Activated naive CD4-positive, alpha-beta T cell treated with anti-CD3 and anti-CD28 coated beads, Interleukin-2, amount 50 U/mL, for 72 hours (primary cell): ENCODE data around the gene UBALD2. TPM values are rescaled to one million over a fixed set of nuclear protein-coding genes. Genes with fewer than 3 reads are reported as not detected.
A peak's percentile ranks its signal among the peaks of the same experiment; 100 is the strongest.
"Not testable (repeated sequence)": the region's sequence is repeated elsewhere in the genome, so short reads cannot be mapped to it uniquely, and the experiment has no call there.

Source experiments
- ATAC-seq, 2 donors: fragments of 150-1000 bp; cut with Tn5 transposase; 2 replicates each; pipeline ENCODE4 v1.10.0; 2021; ENCODE audit warnings: mild to moderate bottlenecking in 2 of 2, moderate library complexity in 2 of 2
- DNase-seq, 2 donors: peaks; one replicate each; pipeline ENCODE4 v3.0.0; 2021 to 2022; ENCODE audit warnings: low spot score in 2 of 2
- H3K27ac Mint-ChIP-seq, 2 donors: one replicate each; pipeline ENCODE4 v1.8.0; 2022; ENCODE audit warnings: mild to moderate bottlenecking in 2 of 2, mixed read lengths in 2 of 2
- H3K36me3 Mint-ChIP-seq, 2 donors: one replicate each; pipeline ENCODE4 v1.8.0; 2022; ENCODE audit warnings: mixed read lengths in 2 of 2
- H3K9me3 Mint-ChIP-seq, 2 donors: one replicate each; pipeline ENCODE4 v1.8.0; 2022; ENCODE audit warnings: mixed read lengths in 2 of 2
- total RNA-seq, 2 donors: library from RNA; stranded (reverse); gene quantifications; one replicate each; pipeline ENCODE4 v1.2.3, GENCODE V29; 2022

The UBALD2 gene
- total RNA-seq, 2 donors from 2014 or later: 262 to 294 TPM

DNA sequence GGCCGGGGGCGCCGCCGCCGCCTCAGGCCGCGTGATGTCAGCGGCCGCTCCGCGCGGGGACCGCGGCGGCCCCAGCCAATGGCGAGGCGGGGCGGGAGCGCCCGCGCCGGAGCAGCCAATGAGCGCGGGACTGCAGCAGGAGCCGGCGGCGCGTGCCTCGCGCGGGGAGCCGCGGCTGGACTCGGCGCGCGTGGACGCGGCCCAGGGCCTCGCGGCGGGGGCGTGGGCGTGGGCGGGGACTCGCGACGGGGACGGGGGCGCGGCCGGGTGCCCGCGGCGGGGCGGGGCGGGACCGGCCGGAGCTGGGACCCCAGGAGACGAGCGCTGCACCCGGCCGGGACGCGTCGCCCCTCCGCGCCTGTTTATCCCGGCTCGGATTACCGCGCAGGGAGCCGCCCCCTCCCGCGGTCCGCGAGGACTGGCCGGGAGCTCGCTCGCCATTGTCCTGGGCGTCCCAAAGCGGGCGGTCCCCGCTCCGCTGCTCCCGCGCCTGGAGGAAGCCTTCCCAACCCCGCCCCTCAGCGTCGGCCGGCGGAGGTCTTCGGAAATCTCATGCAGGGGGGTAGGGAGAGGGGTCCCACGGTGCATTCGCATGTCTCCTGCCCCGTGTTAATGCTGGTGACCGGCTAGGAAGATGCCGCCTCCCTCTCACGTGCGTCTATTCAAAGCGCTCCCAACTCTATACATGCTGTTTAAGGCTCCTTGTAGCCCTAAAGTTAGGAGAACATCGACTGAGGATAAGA, 24.5 kb upstream of the UBALD2 start, which contains the start of gene RNF157:
TSS of gene RNF157 (minus strand) at position 33 of the 743 bp plus-strand sequence. CDS start 253 bp downstream, outside the sequence.
- ATAC-seq (peak; percentile 93 to 94), DNase-seq (peak; percentile 63 to 71)
- peaks cover 6 to 40% of the 10 kb centered on the region in 2 donors for H3K36me3 Mint-ChIP-seq
- peak within 1 kb of the TSS; percentile 74 to 90 for H3K27ac Mint-ChIP-seq
- no peaks in the 10 kb centered on the region for H3K9me3 Mint-ChIP-seq

DNA sequence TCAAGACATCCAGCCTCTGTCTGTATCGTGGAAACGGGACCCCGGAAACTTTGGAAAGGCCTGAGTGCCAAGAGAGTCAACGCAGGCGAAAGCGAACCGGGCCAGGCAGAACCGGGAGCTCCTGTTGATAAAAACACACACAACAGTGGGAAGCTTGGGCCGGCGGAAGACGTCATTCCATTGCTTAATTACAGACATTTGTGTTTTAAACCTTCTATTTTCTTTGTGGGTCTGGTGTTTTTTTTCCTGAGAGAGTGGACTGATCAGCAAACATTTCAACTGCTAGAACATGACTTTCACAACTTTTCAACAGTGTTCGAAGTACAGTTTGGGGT, 24.0 kb upstream of the UBALD2 start:
- Mint-ChIP-seq H3K36me3 (peaks cover 6 to 40% of the 10 kb centered on the region in 2 donors), H3K27ac (peak overlapping the region; percentile 74 to 90), H3K9me3 (no peaks in the 10 kb centered on the region)
- DNase-seq (no peak), ATAC-seq (no peak)

DNA sequence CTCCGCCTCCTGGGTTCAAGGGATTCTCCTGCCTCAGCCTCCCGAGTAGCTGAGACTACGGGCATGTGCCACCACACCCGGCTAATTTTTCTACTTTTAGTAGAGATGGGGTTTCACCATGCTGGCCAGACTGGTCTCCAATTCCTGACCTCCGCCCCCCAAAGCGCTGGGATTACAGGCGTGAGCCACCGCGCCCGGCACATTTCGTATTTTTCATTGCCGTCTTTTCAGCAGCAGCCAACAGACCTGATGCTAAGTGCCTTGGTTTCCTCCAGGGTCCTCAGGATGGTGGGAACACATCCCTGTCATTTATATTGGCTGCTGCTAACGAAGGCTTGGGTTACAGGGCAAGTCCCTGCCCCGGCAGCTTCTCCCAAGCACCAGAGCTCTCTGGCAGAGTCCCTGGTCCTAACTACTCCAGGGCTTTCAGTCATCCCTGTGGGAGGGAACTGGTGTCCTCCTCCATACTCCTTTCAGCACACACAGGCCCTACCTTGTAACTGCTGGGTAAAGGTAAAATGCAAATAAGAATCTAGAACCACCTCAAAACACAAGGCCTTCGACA, 23.4 kb upstream of the UBALD2 start:
- Mint-ChIP-seq H3K9me3 (no peaks in the 10 kb centered on the region), H3K36me3 (peaks cover 6 to 36% of the 10 kb centered on the region in 2 donors), H3K27ac (peak overlapping the region in 1 of 2 donors; percentile 74)
- ATAC-seq (no peak), DNase-seq (no peak)

DNA sequence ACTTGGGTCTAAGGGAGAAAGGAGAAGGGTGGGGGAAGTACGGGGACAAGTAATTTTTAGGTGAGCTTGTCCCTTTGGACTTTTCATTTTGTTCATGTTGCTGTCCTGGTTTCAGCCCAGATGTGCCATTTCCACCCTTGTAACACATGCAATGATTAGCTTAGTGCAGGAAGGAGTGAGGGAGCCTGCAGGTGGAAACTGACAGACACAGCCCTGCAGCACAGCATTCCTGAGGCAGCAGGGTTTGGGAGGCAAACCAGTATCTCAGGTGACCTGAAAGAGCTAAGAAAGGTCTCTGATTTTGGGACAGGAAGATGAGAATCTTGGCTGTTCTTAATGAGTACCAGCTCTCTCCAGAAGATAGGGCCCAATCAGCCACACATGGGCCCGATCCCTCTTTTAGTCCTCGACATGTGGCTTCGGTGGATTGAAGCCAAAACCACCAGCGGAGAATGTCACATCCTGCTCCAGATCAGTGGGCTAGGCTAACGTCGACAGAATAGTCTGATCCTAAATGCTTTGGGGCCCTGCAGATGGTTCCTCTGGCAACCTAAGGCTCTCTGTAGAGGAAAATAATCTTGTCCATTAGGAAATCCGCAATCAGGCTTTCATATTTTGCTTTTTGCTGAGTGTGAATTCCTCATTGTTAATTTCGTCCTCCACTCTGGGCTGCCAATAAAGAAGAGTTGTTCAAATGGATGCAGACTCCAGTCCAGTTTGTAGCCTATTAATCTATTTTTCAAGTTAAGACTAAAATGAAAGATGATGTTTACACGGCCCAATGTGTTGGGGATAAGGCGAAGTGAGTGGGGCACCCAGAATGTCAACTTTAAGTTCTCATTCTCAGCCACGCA, 21.1 kb upstream of the UBALD2 start:
- Mint-ChIP-seq H3K9me3 (no peaks in the 10 kb centered on the region), H3K27ac (no peak overlapping the region), H3K36me3 (peaks cover 6 to 13% of the 10 kb centered on the region in 2 donors)
- ATAC-seq (no peak), DNase-seq (peak in 1 of 2 donors; percentile 31)

DNA sequence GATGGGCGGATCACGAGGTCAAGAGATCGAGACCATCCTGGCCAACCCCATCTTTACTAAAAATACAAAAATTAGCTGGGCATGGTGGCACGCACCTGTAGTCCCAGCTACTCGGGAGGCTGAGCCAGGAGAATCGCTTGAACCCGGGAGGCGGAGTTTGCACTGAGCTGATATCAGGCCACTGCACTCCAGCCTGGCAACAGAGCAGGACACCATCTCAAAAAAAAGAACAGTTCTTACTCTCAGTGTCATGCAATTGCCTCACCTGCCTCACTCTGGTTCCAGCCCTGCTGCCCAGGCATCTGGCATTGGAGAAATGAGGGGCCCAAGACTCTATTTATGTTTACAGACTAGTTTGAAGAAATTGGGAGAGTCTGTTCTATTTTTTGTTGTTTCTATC, 20.4 kb upstream of the UBALD2 start:
- peak in 1 of 2 donors; percentile 25 for DNase-seq
- not testable (repeated sequence) for ATAC-seq, H3K27ac Mint-ChIP-seq, H3K9me3 Mint-ChIP-seq
- H3K36me3 Mint-ChIP-seq: peaks cover 6 to 13% of the 10 kb centered on the region in 2 donors

DNA sequence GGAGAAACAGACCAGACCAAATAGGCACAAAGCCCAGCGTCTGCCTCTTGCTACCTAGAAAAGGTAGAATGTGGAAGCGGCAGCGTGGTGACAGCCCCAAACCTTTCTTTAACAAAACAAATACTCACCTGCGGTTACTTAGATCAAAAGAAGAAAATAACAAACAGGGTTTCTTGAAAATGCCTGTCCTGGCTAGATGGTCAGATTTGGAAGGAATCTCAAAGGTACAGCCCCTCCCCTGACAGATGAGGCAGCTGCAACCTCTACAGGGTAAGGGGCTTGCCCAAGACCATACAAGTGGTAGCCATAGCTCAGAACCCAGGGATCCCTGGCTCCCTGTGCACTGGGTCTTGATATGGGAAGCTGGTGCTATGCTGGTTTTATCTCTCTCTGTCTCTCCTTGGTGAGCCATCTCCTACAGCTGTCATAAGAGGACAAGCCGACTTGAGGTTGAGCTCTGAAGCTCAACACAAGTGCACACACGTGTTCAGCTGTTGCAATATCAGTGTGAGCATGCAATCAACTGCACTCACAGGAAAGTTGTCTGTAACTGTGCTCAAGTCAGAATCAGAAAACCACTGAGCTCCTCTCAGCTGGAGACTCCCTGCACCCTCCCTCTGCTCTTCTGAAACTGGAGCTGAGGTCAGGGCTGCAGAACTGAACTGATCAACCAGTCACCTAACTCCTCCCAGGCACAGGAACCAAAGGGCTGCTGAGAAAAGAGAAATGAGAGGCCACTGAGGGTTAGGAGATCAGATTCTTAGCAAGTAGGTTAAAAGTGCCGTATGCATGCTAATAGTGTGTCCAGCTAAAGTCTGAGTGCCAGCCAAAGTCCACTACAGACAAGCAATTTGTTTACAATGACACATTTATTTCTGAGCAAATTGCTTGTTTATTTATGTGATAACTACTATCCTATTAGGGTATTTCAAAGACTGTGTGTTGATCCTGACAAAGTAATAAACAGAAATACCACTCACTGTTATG, 18.8 kb upstream of the UBALD2 start:
- peaks cover 0 to 7% of the 10 kb centered on the region in 2 donors for H3K36me3 Mint-ChIP-seq
- ATAC-seq: peak; percentile 98

DNA sequence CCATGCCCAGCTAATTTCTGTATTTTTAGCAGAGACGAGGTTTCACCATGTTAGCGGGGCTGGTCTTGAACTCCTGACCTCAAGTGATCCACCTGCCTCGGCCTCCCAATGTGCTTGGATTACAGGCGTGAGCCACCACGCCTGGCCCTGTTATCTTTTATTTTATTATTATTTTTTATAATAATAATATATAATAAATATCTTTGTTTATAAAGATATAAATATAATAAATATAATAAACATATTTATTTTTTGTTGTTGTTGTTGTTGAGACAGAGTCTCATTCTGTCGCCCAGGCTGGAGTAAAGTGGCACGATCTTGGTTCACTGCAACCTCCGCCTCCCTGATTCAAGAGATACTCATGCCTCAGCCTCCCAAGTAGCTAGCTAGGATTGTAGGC, 17.8 kb upstream of the UBALD2 start:
- Mint-ChIP-seq H3K9me3 (peaks cover 3 to 4% of the 10 kb centered on the region in 2 donors), H3K27ac (no peak overlapping the region), H3K36me3 (peaks cover 4 to 11% of the 10 kb centered on the region in 2 donors)
- ATAC-seq (no peak), DNase-seq (peak in 1 of 2 donors; percentile 37)

More for the DNA sequence above, 18.8 kb upstream of the UBALD2 start:
- H3K27ac Mint-ChIP-seq: peak overlapping the region; percentile 81 to 97
- no peaks in the 10 kb centered on the region for H3K9me3 Mint-ChIP-seq
- peak; percentile 70 to 77 for DNase-seq

DNA sequence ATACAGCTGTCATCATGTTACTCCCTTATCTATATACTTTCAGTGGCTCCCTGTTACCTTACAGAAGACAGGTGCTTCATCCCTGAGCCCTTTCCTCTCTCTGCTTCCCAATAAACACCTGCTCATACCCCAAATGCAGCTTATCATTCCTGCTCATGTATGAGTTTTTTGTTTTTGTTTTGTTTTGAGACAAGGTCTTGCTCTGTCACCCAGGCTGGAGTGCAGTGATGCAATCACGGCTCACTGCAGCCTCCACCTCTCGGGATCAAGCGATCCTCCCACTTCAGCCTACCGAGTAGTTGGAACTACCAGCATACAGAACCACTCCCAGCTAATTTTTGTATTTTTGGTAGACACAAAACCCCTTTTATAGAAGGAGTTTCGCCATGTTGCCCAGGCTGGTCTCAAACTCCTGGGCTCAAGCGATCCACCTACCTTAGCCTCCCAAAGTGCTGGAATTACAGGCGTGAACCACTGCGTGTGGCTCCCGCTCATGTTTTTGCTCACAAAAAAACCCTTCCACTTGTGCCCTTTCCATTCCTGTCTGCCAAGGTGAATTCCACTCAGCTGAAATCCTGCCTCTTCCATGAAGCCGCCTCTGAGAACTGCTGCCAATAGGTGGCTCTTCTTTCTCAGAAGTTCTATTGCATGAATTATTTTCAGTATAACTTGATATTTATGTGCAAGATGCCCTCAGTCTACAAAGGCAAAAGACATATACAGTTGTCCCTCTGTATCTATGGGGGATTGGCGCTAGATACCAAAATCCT, 16.9 kb upstream of the UBALD2 start:
- H3K36me3 Mint-ChIP-seq: peaks cover 4 to 6% of the 10 kb centered on the region in 2 donors
- peaks cover 3 to 4% of the 10 kb centered on the region in 2 donors for H3K9me3 Mint-ChIP-seq
- H3K27ac Mint-ChIP-seq: no peak overlapping the region
- DNase-seq: peak in 1 of 2 donors; percentile 38
- no peak for ATAC-seq

DNA sequence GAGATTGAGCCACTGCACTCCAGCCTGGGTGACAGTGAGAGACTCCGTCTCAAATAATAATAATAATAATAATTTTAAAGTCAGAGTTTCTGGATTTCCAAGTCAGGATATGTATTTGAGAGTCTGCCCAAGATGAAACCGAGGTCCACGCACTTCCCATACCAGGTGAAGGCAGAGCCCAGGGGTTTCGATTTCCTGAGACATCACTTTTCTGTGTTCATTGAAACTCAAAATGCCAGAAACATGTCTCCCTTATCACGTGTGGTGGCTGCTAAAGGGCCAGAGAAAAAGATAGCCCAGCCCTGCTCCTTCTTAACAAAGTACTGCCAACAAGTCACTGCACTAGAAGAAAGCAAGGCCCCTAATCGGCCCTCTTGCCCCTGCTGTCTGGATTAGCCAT, 15.0 kb upstream of the UBALD2 start:
- H3K9me3 Mint-ChIP-seq: peaks cover 3 to 4% of the 10 kb centered on the region in 2 donors
- peaks cover 4 to 6% of the 10 kb centered on the region in 2 donors for H3K36me3 Mint-ChIP-seq
- no peak for DNase-seq
- ATAC-seq: no peak
- no peak overlapping the region for H3K27ac Mint-ChIP-seq

DNA sequence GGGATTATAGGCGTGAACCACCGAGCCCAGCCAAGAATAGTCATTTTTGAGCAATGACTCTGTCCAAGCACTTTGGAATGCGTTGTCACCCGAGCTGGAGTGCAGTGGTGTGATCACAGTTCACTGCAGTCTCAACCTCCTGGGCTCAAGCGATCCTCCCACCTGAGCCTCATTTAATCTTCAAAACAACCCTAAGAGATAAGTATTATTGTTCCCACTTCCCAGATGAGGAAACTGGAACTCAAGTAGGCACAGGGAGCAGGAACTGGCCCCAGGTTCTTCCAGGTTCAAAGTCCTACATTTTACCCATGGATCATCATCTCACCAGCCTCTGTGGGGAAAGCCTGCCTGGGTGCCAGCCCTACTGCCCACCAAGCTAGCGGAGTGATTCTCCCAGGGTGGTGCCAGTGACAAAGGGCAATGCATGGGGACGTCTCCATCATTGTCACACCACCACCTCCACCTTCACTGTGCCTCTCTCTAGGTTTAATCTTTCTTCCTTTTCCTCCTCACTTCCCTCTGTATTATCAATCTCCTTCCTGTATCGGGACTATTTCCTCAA, 13.6 kb upstream of the UBALD2 start:
- no peak for DNase-seq
- ATAC-seq: peak in 1 of 2 donors; percentile 1
- Mint-ChIP-seq H3K27ac (peak overlapping the region; percentile 87 to 96), H3K9me3 (peaks cover 3 to 4% of the 10 kb centered on the region in 2 donors), H3K36me3 (peaks cover 4 to 9% of the 10 kb centered on the region in 2 donors)

DNA sequence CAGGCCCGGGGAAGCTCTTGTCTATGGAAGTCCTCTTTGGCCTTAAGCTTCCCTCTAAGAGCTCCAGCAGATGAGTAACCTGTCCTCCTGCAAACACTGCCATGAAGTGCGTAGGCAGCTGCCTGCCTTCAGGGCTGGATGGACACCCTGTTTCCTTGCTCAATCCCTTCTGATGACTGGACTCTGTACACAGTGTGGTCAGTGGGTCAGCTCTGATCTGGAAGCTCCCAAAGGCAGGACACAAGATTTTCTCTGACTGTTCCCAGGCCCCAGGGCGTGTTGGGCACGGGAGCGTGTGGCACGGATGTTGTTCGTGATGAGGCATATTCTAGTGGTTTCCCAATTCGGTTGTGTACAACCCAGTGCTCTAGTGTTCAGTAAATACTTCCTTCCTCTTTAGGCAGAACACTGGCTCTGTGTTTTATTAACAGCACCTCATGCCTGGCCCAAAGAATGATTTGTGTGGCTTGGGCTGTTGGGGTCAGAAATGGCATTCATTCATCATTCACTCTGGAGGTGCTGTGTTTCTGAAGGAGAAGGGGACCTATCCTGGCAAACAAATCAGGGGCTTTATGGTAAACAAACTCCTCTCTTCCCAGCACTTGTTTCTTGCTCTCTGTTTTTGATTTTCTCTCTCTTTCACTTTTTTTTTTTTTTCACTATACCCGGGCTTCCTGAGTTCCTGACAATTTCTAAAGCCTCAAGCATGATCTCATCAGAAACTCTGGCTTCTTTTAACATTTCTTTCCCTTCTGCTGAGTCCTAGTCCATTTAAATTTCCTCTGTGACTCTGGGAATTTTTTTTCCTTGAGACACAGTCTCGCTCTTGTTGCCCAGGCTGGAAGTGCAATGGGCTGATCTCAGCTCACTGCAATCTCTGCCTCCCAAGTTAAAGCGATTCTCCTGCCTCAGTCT, 12.9 kb upstream of the UBALD2 start:
- DNase-seq: peak in 1 of 2 donors; percentile 55
- H3K27ac Mint-ChIP-seq: peak overlapping the region; percentile 87 to 96
- H3K36me3 Mint-ChIP-seq: peaks cover 4 to 14% of the 10 kb centered on the region in 2 donors
- peaks cover 3 to 9% of the 10 kb centered on the region in 2 donors for H3K9me3 Mint-ChIP-seq
- peak; percentile 40 to 76 for ATAC-seq

DNA sequence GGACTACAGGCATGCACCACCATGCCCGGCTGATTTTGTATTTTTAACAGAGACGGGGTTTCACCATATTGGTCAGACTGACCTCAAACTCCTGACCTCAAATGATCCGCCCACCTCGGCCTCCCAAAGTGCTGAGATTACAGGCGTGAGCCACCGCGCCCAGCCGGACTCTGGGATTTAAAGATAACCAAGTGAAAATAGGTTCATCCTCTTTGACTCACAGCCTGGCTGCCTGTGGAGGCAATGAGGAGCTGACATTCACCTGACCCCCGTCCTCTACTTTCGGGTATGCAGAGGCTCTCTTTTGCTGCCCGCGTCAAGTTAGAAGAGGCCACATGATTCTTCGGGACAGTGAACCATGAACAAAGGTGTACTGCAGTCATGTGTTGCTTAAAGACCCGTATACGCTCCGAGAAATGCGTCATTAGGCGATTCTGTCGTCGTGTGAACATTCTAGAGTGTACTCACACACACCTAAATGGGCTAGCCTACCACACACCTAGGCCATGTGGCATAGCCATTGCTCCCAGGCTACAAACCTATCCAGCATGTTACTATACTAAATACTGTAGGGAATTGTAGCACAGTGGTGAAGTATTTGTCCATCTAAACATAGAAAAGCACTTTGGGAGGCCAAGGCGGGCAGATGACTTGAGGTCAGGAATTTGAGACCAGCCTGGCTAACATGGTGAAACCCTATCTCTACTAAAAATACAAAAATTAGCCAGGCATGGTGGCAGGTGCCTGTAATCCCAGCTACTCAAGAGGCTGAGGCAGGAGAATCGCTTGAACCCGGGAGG, 12.0 kb upstream of the UBALD2 start:
- ATAC-seq (peak in 1 of 2 donors; percentile 22), DNase-seq (peak in 1 of 2 donors; percentile 54)
- Mint-ChIP-seq H3K36me3 (peaks cover 4 to 14% of the 10 kb centered on the region in 2 donors), H3K27ac (peak overlapping the region; percentile 87 to 96)
- H3K9me3 Mint-ChIP-seq: not testable (repeated sequence)

DNA sequence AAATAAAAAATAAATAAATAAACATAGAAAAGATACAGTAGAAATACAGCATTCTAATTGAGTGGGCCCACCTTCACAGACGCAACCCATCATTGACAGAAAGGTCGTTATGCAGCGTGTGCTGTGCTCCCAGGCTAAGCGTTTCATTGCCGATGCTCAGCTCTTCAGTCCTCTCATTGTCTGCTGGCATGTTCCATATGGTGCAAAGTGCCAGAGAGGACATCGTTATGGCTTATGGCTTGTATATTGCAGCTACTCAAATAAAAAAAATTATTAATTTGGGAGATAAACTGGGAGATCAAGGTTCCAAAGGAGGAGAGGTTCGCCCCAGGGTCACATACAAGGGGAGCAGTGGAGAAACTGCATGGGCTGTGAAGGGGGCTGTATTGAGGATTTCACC, 11.3 kb upstream of the UBALD2 start:
- peaks cover 3 to 9% of the 10 kb centered on the region in 2 donors for H3K9me3 Mint-ChIP-seq
- no peak overlapping the region for H3K27ac Mint-ChIP-seq
- ATAC-seq (no peak), DNase-seq (peak in 1 of 2 donors; percentile 9)
- peaks cover 4 to 14% of the 10 kb centered on the region in 2 donors for H3K36me3 Mint-ChIP-seq
